Activated CD8-positive, alpha-beta memory T cell treated with anti-CD3 and anti-CD28 coated beads, Interleukin-2, amount 50 U/mL, for 4 hours (primary cell): ENCODE measurements around the gene SYNDIG1.

Experiments
- DNase-seq: peaks from one replicate; pipeline ENCODE4 v3.0.0-alpha.2; 2020

The SYNDIG1 gene

GRCh38 chr20:24529369-24529719 is 59.9 kb downstream of the SYNDIG1 start:
- no peak for DNase-seq

- no peak for DNase-seq
Measured at GRCh38 chr20:24530131-24530680, 60.8 kb downstream of the SYNDIG1 start.

GRCh38 chr20:24531202-24531601 is 61.8 kb downstream of the SYNDIG1 start:
- DNase-seq = no peak

- DNase-seq = no peak
Measured at GRCh38 chr20:24531631-24532419, 62.4 kb downstream of the SYNDIG1 start.

GRCh38 chr20:24533449-24533848 is 64.0 kb downstream of the SYNDIG1 start:
- no peak for DNase-seq

- no peak for DNase-seq
Measured at GRCh38 chr20:24534282-24534681, 64.9 kb downstream of the SYNDIG1 start.

- DNase-seq = no peak
Measured at GRCh38 chr20:24535941-24536730, 66.7 kb downstream of the SYNDIG1 start.

- DNase-seq = no peak
Measured at GRCh38 chr20:24537210-24537609, 67.8 kb downstream of the SYNDIG1 start.

- no peak for DNase-seq
Measured at GRCh38 chr20:24542721-24543120, 73.3 kb downstream of the SYNDIG1 start.

GRCh38 chr20:24543168-24543567 is 73.7 kb downstream of the SYNDIG1 start:
- DNase-seq = no peak

- no peak for DNase-seq
Measured at GRCh38 chr20:24543741-24544140, 74.3 kb downstream of the SYNDIG1 start.

GRCh38 chr20:24544371-24544770 is 74.9 kb downstream of the SYNDIG1 start:
- no peak for DNase-seq

- no peak for DNase-seq
Measured at GRCh38 chr20:24545168-24545567, 75.7 kb downstream of the SYNDIG1 start.

GRCh38 chr20:24546232-24546892 is 76.9 kb downstream of the SYNDIG1 start:
- DNase-seq = no peak

GRCh38 chr20:24547967-24548366 is 78.5 kb downstream of the SYNDIG1 start:
- no peak for DNase-seq

- no peak for DNase-seq
Measured at GRCh38 chr20:24559114-24559732, 89.8 kb downstream of the SYNDIG1 start.

- DNase-seq = no peak
Measured at GRCh38 chr20:24560571-24561491, 91.4 kb downstream of the SYNDIG1 start.

GRCh38 chr20:24565835-24566351 is 96.5 kb downstream of the SYNDIG1 start:
- DNase-seq = no peak

- no peak for DNase-seq
Measured at GRCh38 chr20:24566656-24567055, 97.2 kb downstream of the SYNDIG1 start.

- no peak for DNase-seq
Measured at GRCh38 chr20:24567508-24567907, 98.1 kb downstream of the SYNDIG1 start.

GRCh38 chr20:24568842-24569241 is 99.4 kb downstream of the SYNDIG1 start:
- DNase-seq = no peak

- DNase-seq = no peak
Measured at GRCh38 chr20:24571159-24571558, 101.7 kb downstream of the SYNDIG1 start.
